GM12873 (cell line): ENCODE results near the gene RUNDC3A.

ENCODE experiments used
- TF ChIP-seq, protein P1 (sequence below): IDR thresholded peaks from 2 replicates; pipeline ENCODE4 v1.5.1; 2012; ENCODE audit warnings: low read depth, mild to moderate bottlenecking, moderate library complexity, low read length, control low read depth; ENCODE audit not compliant: insufficient read depth; ENCODE audit errors: missing control alignments

Gene RUNDC3A

GRCh38 chr17:44350733-44351226 is 42.4 kb downstream of the RUNDC3A start:
- TF ChIP-seq, protein P1, sequence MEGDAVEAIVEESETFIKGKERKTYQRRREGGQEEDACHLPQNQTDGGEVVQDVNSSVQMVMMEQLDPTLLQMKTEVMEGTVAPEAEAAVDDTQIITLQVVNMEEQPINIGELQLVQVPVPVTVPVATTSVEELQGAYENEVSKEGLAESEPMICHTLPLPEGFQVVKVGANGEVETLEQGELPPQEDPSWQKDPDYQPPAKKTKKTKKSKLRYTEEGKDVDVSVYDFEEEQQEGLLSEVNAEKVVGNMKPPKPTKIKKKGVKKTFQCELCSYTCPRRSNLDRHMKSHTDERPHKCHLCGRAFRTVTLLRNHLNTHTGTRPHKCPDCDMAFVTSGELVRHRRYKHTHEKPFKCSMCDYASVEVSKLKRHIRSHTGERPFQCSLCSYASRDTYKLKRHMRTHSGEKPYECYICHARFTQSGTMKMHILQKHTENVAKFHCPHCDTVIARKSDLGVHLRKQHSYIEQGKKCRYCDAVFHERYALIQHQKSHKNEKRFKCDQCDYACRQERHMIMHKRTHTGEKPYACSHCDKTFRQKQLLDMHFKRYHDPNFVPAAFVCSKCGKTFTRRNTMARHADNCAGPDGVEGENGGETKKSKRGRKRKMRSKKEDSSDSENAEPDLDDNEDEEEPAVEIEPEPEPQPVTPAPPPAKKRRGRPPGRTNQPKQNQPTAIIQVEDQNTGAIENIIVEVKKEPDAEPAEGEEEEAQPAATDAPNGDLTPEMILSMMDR, result peak; percentile 97

DNA sequence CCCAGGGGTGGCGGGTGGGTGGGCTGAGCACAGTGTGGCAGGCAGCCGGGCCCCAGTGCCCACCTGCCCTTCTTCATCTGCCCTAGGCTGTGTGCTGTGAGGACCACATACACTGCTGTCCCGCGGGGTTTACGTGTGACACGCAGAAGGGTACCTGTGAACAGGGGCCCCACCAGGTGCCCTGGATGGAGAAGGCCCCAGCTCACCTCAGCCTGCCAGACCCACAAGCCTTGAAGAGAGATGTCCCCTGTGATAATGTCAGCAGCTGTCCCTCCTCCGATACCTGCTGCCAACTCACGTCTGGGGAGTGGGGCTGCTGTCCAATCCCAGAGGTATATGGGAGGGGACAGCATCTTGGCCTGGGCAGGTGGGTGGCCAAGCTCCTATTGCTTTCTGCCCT is 43.1 kb downstream of the RUNDC3A start:
- TF ChIP-seq, protein P1, result no peak

GRCh38 chr17:44351961-44352827 is 43.8 kb downstream of the RUNDC3A start:
- TF ChIP-seq, protein P1, result no peak

GRCh38 chr17:44352828-44353671 is 44.6 kb downstream of the RUNDC3A start:
- TF ChIP-seq, protein P1, result no peak

DNA sequence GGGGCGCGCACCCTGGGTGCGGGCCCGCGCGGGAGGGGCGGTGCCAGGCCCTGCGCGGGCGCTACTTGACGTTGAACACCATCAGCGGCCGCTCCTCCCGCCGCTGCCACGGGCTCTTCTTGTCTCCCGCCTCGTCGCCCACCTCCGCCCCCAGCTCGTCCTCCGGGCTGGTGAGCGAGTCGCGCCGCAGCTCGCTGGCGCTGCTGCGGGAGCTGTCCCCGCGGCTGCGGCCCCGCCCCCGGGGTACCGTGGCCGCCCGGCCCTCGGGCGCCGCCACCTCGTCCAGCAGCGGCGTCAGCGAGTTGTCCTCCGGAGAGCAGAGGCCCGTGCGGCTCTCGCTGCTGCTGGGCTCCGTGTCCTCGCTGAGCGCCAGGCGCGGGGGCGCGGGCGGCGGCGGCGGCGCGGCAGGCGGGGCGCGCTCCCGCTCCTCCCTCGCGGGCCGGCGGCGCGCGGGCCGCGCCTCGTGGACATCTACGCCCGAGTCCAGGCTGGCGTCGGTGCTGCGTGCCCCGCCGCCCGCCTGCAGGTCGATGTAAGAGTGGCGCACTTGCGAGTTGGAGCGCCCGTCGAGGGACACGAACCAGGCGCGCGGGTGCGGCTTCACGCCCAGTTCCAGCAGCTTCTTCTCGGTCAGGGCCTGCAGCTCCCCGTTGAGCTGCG is 45.4 kb downstream of the RUNDC3A start:
- TF ChIP-seq, protein P1, result no peak

- TF ChIP-seq, protein P1, result peak; percentile 60
Measured at GRCh38 chr17:44354582-44355561, 46.5 kb downstream of the RUNDC3A start.
